HG03520 (cell line): ENCODE data around the gene MIPEP.
"Not testable (repeated sequence)": the region's sequence is repeated elsewhere in the genome, so short reads cannot be mapped to it uniquely, and the experiment has no call there.

Experiments used
- ATAC-seq: cut with Tn5 transposase; IDR thresholded peaks from one replicate; pipeline ENCODE4 v1.9.1; 2021; ENCODE audit warnings: mild to moderate bottlenecking, moderate library complexity; ENCODE audit not compliant: unreplicated experiment

Gene MIPEP

DNA sequence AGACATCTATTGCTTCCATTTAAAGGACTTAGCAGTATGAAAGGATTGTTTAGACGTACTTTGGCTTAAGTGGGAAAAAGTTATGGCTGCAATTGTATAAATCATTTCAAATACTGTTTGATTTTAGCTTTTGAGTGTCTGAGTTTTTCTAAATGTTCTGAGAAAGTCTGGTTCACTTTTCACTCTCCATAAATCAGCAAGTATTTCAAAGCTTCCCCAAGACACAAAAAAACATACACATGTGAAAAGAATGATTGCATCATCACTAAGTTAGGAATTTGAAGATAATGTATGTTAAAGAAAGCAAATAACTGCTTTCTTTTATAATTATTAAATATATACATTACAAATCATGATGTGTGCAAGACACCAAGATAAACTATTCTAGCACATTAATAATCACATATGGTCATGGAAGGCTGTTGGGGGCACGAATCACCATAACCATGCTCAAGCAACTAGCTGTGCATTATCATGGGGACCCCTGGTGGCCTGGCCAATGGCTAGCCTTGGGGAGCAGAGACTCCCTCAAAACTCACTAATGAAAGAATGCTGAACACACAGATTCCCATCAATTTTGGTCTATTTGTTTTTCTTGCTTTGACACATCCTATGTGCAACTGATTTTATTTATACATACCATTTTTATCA is 111.1 kb downstream of the MIPEP start:
- no peak for ATAC-seq

DNA sequence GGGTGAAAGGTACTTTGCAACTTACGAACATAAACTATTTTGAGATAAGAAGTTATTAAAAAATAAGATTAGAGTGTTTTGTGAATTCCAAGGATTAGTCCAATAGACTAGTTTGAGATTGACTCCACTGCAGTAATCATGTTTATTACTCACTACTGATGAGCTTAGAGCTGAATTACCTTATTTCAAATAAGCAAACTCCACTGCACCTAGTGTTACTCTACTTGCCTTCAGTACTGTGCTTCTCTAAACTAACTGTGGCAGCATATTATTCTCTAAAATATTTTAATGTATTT is 111.7 kb downstream of the MIPEP start:
- peak; percentile 28 for ATAC-seq

DNA sequence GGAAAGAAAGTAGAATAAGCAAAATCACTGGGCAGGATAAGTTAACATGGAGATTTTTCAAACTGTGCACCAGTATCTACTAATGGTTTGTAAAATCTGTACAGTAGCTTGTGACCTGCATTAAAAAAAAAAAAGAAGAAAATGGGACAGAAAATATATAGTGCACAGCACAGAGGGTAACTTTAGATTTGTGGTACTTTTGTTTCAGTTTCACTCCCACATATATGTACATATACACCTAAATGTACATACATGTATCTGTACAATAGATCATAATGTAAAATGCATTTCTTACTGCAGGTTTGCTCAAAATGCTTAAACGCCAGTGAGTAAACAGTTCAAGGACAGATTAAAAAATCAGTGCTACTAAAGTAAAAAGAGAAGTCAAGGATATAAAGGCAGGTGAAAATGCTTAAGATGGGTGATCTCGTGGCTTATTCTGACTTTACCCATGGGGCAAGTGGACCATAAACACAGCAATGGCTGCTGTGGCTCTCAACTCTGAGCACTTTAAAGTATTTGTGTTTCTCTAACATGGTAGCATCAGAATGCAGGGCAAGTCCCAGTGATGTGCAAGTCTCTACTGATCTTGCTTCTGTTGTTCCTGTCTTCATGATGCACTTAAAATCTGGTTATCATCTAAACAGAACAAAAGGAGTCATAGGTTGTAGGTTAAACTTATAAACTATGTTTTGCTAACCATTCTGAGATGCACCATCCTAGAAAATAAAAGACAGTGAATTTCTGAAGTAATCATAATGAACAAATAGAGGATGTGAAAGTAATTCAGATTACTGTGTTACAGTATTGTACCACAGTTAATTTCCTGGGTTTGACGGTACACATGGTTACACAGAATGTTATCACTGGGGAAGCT is 112.3 kb downstream of the MIPEP start:
- ATAC-seq: peak; percentile 96

DNA sequence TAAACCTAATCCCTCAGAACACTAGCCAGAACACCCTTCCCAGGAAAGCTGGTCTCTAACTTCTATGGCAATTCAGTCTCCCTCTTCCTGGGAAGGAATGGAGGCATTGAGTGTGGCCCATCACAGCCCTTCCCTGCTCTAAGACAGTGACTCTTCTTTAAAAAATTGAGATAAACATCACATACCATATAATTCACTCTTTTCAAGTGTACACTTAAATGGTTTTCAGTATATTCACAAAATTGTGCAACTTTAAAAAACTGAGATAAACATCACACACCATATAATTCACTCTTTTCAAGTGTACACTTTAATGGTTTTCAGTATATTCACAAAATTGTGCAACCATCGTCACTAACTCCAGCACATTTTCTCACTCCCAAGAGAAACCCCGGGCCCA is 116.5 kb downstream of the MIPEP start:
- no peak for ATAC-seq

DNA sequence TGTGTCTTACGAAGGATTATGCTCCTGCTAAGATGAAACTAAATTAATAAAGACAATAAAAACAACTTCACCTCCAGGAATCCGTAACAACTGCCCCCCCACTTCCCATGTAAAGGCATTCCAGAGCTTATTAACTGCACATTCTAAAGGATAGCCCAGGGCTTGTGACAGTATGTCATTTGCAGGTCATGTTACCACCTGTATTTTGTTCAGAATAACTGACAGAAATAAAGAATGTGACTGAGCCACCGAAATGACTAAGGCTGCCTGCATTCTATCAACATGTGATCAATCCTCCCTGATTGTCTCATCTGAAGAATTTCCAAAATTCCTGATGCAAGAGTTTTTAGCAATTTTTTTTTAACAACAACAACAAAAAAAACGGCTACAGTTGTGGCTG is 117.2 kb downstream of the MIPEP start:
- ATAC-seq: no peak

DNA sequence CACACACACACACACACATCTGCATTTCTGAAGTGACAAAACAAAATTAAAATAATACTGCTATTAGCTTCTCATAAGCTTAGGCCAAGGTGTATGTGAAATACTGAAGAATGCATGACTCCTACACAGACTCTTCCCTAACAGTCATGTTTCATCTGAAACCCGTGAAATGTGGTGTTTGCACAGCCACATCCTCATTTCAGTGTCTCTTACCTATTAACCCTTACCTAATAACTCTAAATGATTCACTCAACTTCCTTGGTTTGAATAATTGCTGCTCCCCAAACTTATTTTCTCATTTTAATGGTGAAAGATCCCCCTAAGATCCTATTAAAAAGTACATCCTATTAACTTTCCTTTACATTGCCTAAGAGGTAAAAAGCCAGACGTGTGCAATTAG is 117.6 kb downstream of the MIPEP start:
- peak; percentile 99 for ATAC-seq

DNA sequence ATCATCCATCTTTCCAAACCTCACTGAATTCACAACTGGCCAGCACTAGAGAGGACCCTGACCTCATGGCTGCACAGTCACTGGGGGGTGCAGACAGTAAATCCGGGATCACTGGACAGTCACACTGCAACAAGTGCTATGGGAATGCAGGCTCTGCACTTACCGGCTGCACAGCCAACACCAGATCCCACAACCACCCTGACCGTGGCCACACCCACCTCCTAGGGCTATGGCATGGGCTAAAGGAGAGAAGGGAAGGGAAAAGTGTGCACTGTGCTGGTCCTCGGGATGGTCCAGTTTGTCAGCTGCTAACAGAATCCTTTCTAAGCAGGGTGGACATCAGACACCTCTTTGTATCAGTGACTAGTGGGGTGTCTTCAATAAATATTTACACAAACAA is 118.2 kb downstream of the MIPEP start:
- ATAC-seq: no peak

DNA sequence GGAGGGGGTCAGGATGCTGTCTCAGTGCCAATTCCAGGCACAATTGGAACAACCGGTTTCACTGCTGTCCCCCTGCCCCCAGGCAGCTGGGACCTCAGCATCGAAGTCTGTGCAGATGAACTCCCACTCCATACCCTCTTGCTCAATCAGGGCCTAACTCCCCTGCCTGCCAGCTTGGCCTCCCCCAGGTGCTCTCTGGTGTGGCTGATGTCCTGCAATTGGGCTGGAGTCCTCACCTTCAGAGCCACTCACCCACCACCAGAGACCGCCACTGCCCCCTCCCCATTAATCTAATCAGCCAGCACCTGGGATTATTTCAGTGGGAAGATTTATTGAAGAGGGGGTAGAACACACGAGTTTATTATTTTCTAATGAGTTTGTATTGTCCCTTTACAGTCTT is 118.8 kb downstream of the MIPEP start:
- ATAC-seq: no peak

DNA sequence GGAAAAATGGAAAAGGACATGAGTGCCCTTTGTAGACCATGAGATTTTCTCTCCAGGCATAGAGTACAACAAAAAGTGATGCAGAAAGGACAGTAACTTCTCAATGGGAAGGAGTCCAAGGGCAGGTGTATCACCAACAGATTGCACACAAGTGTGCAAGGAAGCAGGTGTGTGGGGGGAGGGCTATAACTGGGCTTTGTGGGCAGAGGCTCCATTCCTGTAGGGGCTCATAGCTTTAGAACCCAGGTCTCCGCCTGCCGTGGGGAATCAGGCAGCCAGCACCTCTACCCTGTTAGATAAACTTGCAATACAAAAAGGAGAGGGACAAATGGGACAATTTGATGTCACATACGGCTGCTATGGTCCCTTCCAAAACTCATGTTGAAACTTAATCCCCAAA is 119.8 kb downstream of the MIPEP start:
- ATAC-seq: no peak

DNA sequence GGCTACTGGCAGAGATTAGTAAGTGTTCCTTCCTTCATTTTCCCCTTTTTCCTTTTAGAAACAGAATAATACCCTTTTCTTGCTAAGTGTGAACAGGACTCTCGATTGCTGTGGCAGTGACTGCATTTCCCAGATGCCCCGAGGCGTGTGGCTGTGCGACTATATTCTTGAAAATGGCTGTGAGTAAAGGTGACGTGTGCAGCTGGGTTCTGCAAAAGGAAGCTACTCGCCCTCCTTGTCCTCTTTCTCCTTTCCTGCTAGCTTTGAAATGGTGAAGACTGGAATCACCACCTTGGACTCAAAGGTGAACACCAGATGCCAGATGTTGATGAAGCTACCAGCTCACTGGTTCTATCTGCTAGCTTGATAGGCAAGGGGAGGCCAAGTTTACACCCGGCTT is 121.4 kb downstream of the MIPEP start:
- no peak for ATAC-seq

DNA sequence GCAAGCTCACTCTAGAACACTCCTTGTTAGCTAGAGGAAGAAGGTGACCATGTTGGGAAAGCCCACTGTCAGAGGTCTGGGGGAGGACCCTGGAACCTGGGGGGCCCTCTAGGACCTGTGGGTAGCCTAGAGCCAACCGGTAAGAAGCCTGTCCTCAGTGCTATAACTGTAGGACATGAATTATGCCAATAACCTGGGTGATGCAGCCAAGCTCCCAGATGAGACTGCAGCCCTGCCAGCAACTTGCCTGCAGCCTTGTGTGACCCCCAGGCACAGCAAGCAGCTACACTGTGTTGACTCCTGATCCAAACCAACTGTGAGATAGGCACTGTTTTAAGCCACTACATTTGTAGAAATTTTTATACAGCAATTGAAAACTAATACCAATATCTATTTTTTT is 122.3 kb downstream of the MIPEP start:
- ATAC-seq: no peak

DNA sequence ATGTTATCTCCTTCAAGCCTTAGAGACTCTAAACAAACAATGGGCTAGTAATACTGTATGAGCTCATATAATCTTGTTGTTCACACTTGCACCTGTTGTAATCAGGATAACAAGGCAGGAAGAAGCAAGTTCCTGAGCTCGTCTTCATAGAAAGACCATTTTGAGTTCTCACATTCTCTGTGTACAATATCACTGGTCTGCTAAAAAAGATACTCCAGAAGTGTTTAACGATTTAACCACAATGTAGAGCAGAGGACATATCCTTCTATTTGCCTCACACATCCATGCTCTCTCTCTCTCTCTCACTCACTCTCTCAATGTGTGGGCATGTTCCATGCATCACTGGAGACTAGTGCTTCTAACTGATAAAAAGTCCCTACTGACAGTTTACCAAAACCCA is 122.9 kb downstream of the MIPEP start:
- ATAC-seq: no peak

DNA sequence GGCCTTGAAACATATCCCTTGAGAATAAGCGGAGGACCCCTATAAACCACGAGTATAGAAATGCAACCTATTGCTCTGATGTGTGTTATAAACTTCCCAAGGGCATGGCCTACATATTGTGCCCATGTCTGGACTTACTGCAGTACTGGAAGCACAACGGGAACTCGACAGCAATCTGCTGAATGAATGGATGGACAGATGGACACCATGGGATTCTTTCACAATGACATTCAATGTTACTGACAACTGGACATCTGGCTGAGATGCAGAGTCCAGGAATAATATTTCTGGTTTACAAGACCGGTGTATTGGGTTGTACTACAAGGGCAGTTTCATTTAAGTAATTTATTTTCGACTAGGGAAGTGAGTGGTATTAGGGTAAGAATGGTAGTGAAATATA is 123.7 kb downstream of the MIPEP start:
- ATAC-seq: no peak

DNA sequence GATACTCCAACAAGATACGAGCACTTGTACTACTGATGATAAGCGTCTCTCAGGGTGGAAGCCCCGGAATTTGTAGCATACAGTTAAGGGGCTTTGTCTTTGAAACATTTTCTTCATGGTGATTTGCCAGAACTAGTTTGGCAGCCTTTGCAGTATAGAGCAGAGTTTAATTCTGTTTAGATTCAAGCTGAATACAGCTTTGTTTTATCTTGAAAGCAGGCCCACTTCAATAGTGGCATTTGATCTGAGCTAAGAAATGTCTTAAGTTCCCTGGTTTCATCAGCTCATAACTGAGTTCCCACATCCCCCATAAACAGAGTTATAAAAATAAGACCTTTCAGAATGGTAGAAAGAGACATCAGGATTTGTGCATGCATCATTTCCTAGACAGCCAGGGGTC is 125.9 kb downstream of the MIPEP start:
- no peak for ATAC-seq

DNA sequence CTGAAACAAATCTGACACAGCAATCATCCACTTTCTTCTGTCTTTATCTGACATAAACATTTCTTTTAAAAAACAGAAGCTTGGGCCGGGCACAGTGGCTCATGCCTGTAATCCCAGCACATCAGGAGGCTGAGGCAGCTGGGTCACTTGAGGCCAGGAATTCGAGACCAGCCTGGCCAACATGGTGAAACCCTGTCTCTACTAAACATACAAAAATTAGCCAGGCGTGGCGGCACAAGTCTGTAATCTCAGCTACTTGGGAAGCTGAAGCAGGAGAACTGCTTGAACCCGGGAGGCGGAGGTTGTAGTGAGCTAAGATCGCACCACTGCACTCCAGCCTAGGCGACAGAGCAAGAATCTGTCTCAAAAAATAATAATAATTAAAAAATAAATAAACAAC is 127.4 kb downstream of the MIPEP start:
- not testable (repeated sequence) for ATAC-seq

DNA sequence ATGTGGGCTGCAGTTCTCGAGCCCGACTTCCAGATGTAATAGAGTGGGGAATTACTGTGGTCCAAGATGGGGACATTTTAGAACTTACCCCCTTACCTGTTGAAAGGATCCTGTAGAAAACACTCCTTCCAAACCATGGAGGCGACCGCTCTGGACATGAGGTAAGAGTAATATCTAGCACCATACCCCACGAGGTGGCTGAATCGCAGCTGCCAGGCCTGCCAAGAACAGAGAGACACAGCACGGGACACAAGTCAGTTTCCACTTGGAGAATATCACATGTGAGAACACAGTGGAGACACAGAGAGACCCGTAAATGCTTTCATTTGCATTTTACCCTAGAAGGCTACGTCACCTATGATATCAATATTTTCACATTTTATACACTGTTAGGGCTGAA is 129.2 kb downstream of the MIPEP start:
- ATAC-seq: no peak

DNA sequence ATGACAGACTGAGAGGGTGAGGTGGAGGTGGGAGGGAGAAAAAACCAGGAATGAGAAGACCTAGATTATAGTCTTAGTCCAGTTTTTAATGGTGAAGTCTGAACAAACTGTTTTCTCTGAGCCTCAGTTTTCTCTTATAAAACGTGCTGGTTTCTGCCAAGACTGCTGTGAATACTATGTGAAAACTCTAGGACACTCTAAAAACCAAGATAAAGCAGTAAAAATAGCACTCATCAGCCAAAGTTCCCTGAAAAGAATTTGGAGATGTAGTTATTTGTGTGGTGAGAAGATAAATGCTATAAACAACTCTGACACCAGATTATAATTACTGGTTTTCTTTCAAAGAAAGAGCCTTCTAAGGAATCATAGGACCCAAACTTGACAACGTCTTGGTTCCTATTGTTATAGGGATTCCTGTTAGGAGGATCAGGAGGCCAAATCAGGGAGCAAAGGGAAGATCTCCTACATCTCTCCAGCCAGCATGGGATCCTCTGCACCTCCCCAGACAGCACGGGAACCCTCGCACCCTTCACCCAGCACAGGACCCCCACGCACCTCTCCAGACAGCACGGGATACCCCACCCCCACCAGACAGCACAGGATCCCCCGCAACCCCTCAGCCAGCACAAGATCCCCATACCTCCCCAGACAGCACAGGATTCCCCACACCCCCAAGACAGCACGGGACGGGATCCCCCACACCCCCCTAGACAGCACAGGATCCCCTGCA is 130.2 kb downstream of the MIPEP start:
- no peak for ATAC-seq

DNA sequence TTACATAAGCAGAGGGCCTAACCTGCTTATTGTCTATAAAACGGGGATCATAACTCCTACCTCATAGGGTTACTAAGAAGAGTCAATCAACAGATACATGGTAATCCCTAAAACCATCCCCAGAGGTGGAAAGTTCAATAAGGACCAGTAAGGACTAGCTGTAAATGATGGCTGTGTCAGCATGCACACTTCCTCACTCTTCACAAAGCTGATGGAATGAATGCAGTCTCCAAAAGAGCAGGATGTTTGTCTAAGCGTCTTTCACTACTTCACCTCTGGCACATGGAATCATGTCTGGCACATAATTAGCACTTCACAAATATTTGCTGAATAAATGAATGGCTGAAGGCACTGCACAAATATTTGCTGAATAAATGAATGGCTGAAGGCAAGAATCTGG is 134.2 kb downstream of the MIPEP start:
- no peak for ATAC-seq

DNA sequence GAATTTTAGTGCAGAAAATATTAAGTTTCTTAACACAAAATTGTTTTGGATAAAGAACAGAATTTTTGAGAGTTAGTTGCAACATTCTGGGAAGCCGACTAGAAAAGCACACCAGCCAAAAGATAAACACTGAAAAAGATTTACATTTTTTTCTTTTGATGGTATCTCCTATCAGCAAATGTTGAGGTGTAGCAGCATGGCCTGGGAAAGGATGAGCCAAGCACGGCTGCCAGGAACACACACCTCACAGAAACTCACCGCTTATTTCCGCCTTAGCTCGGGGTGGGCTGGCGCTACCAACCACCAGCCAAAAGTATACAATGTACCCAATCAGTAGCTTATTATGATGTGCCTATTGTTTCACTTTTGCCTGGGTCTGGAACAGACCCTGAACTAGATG is 134.7 kb downstream of the MIPEP start:
- no peak for ATAC-seq

DNA sequence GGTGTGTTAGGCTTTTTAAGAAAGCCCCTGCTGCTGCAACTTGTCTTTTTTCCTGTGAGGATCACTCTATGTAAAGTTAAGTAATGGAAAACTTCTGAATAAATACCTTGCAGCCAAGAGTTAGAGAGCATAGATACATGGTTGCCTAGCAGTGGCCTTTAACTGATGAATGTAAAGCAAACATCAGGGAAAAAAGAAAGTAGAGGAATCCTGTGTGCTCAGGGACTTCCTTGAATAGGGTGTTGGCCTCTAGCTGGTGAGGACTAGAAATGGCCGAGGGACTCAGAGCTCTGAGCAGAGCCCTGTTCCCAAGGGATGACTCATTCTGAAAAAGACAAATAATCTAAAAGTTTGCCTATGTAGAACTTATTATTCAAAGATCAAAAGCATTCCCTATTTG is 135.7 kb downstream of the MIPEP start:
- no peak for ATAC-seq

DNA sequence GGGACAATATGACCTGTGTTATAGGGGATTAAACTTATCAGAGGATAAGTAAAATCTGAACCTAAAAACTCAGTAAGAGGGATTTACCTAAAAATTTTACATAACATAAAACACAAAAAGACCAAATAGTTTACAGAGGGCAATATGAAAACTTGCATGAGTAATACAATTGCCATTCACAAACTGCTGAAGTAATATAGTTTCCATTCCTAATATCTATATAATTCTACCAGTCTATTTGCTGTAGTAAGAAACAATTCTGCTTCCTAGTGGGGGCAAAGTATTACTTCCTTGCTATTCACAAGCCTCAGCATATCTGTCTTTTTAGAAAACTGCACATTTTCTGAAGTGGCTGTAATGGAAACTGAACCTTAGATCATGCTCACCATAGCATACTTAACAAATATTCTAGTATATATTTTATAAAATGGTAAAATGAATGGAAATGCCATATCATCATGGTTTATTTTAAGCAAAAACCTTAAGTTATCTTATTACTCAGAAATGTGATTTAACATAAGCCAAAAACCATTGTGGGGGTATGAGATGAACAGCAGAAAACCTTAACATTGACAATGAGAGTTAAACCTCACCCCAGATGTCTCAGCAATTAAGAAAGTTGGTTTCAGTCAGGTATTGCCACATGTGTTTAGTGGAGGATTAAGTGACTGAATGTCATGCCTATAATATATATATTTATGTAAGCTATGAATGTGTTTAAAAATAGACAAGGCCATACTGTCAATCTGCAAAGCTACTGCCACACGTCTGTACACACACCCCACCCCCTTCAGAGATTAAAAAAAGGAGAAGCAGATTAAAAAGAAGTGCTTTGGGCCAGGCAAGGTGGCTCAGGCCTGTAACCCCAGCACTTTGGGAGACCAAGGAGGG is 136.8 kb downstream of the MIPEP start:
- ATAC-seq: peak; percentile 71
